AG08396 (cell line): ENCODE data around the gene LCN12.

Source experiments
- DNase-seq: peaks from one replicate; pipeline ENCODE4 v3.0.0; 2012; ENCODE audit warnings: low spot score, mixed read lengths

The LCN12 gene

GRCh38 chr9:136945333-136946227 lies 6.5 kb upstream of the LCN12 start:
- no peak for DNase-seq

GRCh38 chr9:136946228-136947027 lies 5.6 kb upstream of the LCN12 start:
- DNase-seq: no peak

- no peak for DNase-seq
Measured at GRCh38 chr9:136947028-136947891, 4.8 kb upstream of the LCN12 start.

DNA sequence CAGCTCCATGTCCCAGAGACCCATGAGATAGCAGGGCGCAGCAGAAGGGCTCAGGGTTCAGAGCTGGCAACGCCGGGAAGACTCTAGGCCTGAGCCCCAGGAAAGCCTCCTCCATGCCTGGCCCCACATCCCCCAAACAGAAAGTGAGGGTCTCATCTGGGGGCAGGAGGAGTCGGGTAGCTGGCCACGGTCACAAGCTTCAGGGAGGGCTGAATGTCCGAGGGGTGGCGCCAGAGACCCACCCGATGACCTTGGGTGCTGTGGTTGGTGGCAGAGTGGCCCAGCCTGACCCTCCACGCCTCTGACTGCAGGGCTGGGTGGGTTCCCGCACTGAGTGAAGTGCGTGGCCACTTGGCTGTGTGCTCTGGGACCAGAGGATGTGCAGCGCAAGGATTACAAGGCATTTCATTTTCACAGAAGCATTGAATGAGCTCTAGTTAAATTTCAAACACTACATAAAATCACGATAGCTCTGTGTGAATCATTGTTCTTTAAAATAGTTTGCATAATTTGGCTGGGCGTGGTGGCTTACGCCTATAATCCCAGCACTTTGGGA lies 4.0 kb upstream of the LCN12 start:
- peak; percentile 64 for DNase-seq

GRCh38 chr9:136949239-136949816 lies 2.7 kb upstream of the LCN12 start:
- no peak for DNase-seq

DNA sequence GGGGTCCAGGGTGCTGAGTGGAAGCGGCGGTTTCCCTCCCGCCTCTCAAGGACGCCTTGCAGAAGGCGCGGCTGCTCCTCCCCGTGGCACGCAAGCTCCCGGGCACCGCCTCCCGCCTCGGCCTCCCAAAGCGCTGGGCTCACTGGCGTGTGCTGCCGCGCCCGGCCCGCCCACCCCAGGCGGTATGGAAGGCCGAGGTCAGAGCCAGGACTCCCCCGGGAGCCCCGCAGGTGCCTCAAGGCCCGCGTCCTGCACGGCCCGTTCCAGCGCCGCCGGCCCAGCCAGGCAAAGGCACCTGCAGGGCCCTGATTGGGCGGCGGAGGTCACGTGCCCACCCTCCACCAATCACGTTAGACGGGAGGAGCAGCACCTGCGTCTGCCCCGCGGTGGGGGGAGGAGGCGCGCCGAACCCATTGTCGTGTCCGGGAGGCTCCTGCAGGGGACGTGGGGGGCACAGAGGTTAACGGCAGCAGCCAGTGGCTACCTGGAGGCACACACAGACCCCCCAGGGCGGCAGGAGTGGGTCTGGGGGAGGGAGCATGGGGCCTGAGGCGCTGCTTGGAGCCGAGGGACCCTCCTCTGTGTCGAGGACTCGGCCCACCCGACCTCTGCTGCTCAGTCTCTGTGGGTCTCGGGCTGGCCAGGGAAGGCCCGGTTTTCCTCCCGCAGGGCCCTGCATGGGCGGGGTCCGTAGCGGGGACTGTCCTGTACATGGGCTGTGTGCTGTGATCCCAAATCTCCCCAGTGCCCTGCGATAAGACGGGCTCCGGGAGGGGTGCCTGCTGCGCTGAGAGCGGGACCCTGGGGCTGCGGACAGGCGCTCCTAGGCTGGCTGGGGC lies 2.0 kb upstream of the LCN12 start:
- DNase-seq: peak; percentile 99

- no peak for DNase-seq
Measured at GRCh38 chr9:136950656-136951276, 1.3 kb upstream of the LCN12 start.

- DNase-seq: no peak
Measured at GRCh38 chr9:136952321-136952850, 313 bp downstream of the LCN12 start.

DNA sequence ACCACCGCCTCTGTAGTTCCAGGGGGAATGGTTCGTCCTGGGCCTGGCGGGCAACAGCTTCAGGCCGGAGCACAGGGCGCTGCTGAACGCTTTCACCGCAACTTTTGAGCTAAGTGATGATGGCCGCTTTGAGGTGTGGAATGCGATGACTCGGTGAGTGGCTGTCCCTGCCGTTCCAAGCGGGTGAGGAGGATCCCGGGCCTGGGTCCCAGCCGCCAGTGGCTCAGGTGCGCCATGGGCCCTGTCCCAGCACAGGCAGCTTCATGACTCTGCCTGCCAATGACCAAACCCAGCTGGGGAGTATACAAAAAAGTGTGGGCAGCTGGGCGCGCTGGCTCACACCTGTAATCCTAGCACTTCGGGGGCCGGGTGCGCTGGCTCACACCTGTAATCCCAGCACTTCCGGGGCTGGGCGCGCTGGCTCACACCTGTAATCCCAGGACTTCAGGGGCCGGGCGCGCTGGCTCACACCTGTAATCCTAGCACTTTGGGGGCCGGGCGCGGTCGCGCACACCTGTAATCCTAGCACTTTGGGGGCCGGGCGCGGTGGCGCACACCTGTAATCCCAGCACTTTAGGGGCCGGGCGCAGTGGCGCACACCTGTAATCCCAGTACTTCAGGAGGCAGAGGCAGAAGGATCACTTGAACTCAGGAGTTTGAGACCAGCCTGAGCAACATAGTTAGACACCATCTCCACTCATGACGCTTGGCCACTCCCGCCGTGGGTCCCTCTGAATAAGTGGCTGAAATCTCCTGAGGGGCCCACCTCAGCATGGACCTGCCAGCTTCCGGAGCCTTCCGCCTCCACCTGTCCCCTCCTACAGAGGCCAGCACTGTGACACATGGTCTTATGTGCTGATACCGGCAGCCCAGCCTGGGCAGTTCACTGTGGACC lies 1.1 kb downstream of the LCN12 start:
- no peak for DNase-seq

DNA sequence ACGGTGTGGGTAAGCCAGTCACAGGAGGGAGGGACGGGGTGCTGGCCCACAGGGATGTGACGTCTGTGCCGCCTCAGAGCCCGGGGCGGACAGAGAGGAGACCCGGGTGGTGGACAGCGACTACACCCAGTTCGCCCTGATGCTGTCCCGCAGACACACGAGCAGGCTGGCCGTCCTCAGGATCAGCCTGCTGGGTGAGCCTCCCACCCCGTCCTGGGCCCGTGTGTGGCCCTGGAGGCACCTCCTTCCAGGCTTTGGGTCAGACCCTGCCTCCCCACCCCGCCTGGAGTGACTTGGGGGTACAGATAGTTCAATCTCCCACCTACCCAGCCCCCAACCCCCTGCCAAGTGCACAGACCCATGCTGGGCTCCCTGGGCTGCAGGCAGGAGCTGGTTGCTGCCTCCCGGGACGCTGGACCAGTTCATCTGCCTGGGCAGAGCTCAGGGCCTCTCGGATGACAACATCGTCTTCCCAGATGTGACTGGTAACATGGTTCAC lies 1.7 kb downstream of the LCN12 start:
- DNase-seq: no peak

GRCh38 chr9:136954270-136955083 lies 2.4 kb downstream of the LCN12 start:
- DNase-seq: no peak

GRCh38 chr9:136955202-136955942 lies 3.3 kb downstream of the LCN12 start:
- no peak for DNase-seq

DNA sequence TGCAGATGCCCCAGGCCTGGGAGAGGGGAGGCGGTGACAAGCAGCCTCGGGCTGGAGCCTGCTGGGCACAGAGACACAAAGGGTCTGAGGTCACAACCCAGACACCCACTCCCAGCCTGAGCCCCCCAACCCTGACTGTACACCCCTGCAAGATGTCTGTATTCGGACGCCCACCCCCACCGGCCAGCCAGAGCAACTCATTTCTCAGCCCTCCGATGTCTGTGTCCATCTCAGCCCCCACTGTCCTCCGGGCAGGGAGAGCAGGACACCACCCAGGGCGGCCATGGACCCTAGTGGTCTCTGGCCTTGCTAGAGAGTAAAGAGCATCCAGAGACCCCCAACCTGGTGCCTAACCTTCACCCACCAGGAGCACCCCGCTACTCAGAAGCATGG lies 3.9 kb downstream of the LCN12 start:
- no peak for DNase-seq

DNA sequence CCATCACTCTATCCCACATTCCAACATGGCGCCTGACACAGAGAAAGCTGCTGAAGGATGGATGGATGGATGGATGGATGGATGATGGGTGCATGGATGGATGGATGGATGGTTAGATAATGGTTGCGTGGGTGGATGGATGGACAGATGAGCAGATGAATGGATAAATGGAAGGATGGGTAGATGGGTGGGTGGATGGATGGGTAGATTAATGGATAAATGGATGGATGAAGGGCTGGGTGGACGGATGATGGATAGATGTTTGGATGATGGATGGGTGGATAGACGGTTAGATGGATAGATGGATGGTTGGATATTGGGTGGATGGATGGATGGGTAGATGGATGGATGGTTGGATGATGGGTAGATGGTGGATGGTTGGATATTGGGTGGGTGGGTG lies 4.5 kb downstream of the LCN12 start:
- no peak for DNase-seq

GRCh38 chr9:136957461-136957860 lies 5.4 kb downstream of the LCN12 start:
- no peak for DNase-seq

DNA sequence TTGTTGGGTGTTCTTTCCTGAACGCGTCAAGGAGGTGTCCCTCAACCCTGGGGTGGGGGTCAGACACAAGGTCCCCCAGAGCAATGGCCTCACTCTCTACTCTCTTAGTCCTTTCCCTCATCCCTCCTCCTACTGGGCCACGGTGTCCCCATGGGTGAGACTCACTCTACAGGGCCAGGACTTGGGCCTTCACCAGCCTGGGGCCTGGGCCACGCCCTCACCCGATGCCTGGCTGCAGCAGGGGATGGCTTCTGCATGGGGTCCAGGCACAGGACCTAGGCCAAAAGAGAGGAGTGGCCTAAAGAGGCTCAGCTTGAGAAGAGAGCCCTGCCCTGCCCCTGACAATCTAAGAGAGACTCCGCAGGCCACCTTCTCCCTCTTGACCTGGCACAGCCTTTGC lies 5.8 kb downstream of the LCN12 start:
- no peak for DNase-seq

DNA sequence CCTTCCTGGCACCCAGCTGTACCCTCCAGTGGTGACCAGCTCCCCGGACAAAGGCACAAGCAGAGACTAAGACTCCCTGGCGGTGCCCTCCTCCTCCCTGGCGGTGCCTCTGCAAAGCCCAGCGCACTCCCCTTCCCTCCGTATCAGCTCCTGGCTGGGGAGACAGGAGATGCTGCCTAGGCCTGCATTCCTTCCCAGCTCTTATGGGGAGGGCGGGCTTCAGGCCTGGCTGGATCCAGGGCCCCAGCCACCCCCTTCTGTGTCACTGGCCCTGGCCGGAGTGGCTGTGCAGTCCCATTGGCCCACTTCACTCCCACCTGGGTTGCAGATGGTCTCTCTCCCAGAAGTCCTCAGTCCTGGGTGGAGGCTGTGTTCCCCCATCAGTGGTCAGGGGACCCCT lies 6.4 kb downstream of the LCN12 start:
- no peak for DNase-seq
